BLaER1 treated with 17β-estradiol and CSF1 and Interleukin-3, amounts not matched to agents 10 nM and 100 nM (cell line): ENCODE results near the gene LGR4.

Experiments
- H3K27ac ChIP-seq, 11 experiments: shearing (Covaris generic); formaldehyde crosslinking; 2 replicates each; pipeline ENCODE4 v1.8.1; 2022
- H3K27me3 ChIP-seq, 11 experiments: shearing (Covaris generic); formaldehyde crosslinking; 2 replicates each; pipeline ENCODE4 v1.8.1; 2022
- H3K36me3 ChIP-seq, 11 experiments: shearing (Covaris generic); formaldehyde crosslinking; 2 replicates each; pipeline ENCODE4 v1.8.1; 2022
- H3K4me1 ChIP-seq, 10 experiments: shearing (Covaris generic); formaldehyde crosslinking; 2 replicates each; pipeline ENCODE4 v1.8.1; 2022
- H3K4me2 ChIP-seq, 11 experiments: shearing (Covaris generic); formaldehyde crosslinking; 2 replicates each; pipeline ENCODE4 v1.8.1; 2022
- H3K4me3 ChIP-seq, 10 experiments: shearing (Covaris generic); formaldehyde crosslinking; 2 replicates each; pipeline ENCODE4 v1.8.1; 2022
- H3K9ac ChIP-seq, 11 experiments: shearing (Covaris generic); formaldehyde crosslinking; 2 replicates each; pipeline ENCODE4 v1.8.1; 2022
- H3K9me3 ChIP-seq, 11 experiments: shearing (Covaris generic); formaldehyde crosslinking; replicated peaks in 1 of 11; 2 replicates each; pipeline ENCODE4 v1.8.1; 2022
- H4K20me1 ChIP-seq, 11 experiments: shearing (Covaris generic); formaldehyde crosslinking; 2 replicates each; pipeline ENCODE4 v1.8.1; 2022
- Cebpa-rat ChIP-seq, 11 experiments: shearing (Covaris generic); IDR thresholded peaks; 2 replicates each; pipeline ENCODE4 v1.8.1; 2022

LGR4 gene

GRCh38 chr11:27443746-27444507, 28.7 kb downstream of the LGR4 start:
- Histone ChIP-seq H3K27ac (no peak overlapping the region), H3K4me3 (no peak overlapping the region), H3K36me3 (no peaks in the 10 kb centered on the region), H3K9me3 (no peaks in the 10 kb centered on the region; a peak in 1 of 22 replicates), H3K27me3 (no peaks in the 10 kb centered on the region), H3K4me2 (no peak overlapping the region), H4K20me1 (no peaks in the 10 kb centered on the region), H3K9ac (no peak overlapping the region), H3K4me1 (no peaks in the 10 kb centered on the region)
- TF ChIP-seq Cebpa-rat (IDR thresholded peaks at IDR 0.05): no peak

GRCh38 chr11:27443227-27443626, 29.4 kb downstream of the LGR4 start:
- H4K20me1 ChIP-seq: no peaks in the 10 kb centered on the region

GRCh38 chr11:27440090-27440489, 32.5 kb downstream of the LGR4 start:
- H3K4me2 ChIP-seq: no peak overlapping the region
- no peaks in the 10 kb centered on the region for H3K27me3 ChIP-seq
- H3K36me3 ChIP-seq: no peaks in the 10 kb centered on the region
- no peaks in the 10 kb centered on the region for H3K4me1 ChIP-seq
- H4K20me1 ChIP-seq: no peaks in the 10 kb centered on the region
- H3K27ac ChIP-seq: no peak overlapping the region
- H3K9ac ChIP-seq: no peak overlapping the region
- no peak overlapping the region for H3K4me3 ChIP-seq
- H3K9me3 ChIP-seq: no peaks in the 10 kb centered on the region
- no peak for TF ChIP-seq Cebpa-rat (IDR thresholded peaks at IDR 0.05)

More at GRCh38 chr11:27443227-27443626, 29.4 kb downstream of the LGR4 start:
- Histone ChIP-seq H3K9me3 (no peaks in the 10 kb centered on the region; a peak in 1 of 22 replicates), H3K4me2 (no peak overlapping the region), H3K4me3 (no peak overlapping the region), H3K9ac (no peak overlapping the region), H3K36me3 (no peaks in the 10 kb centered on the region), H3K27ac (no peak overlapping the region), H3K4me1 (no peaks in the 10 kb centered on the region), H3K27me3 (no peaks in the 10 kb centered on the region)
- no peak for TF ChIP-seq Cebpa-rat (IDR thresholded peaks at IDR 0.05)

GRCh38 chr11:27438595-27438981, 34.0 kb downstream of the LGR4 start:
- Histone ChIP-seq H3K4me1 (no peaks in the 10 kb centered on the region), H3K27ac (no peak overlapping the region), H3K27me3 (no peaks in the 10 kb centered on the region), H3K36me3 (no peaks in the 10 kb centered on the region), H3K9me3 (no peaks in the 10 kb centered on the region), H3K4me2 (no peak overlapping the region), H3K4me3 (no peak overlapping the region), H4K20me1 (no peaks in the 10 kb centered on the region), H3K9ac (no peak overlapping the region)
- TF ChIP-seq Cebpa-rat (IDR thresholded peaks at IDR 0.05): no peak

- Histone ChIP-seq H3K27ac (no peak overlapping the region), H3K9me3 (no peaks in the 10 kb centered on the region), H3K36me3 (no peaks in the 10 kb centered on the region), H3K27me3 (no peaks in the 10 kb centered on the region), H3K9ac (no peak overlapping the region), H4K20me1 (no peaks in the 10 kb centered on the region), H3K4me3 (no peak overlapping the region), H3K4me2 (no peak overlapping the region), H3K4me1 (no peaks in the 10 kb centered on the region)
- no peak for TF ChIP-seq Cebpa-rat (IDR thresholded peaks at IDR 0.05)
Measured at GRCh38 chr11:27437829-27438594, 34.6 kb downstream of the LGR4 start.

GRCh38 chr11:27436916-27437315, 35.7 kb downstream of the LGR4 start:
- no peaks in the 10 kb centered on the region for H3K27me3 ChIP-seq
- no peaks in the 10 kb centered on the region for H3K36me3 ChIP-seq
- no peak overlapping the region for H3K4me2 ChIP-seq
- no peak overlapping the region for H3K4me3 ChIP-seq
- no peak for TF ChIP-seq Cebpa-rat (IDR thresholded peaks at IDR 0.05)
- no peaks in the 10 kb centered on the region for H4K20me1 ChIP-seq
- H3K4me1 ChIP-seq: no peaks in the 10 kb centered on the region
- no peaks in the 10 kb centered on the region for H3K9me3 ChIP-seq
- no peak overlapping the region for H3K27ac ChIP-seq
- H3K9ac ChIP-seq: no peak overlapping the region

GRCh38 chr11:27433742-27434141, 38.8 kb downstream of the LGR4 start:
- no peaks in the 10 kb centered on the region for H4K20me1 ChIP-seq
- no peak overlapping the region for H3K9ac ChIP-seq
- H3K4me3 ChIP-seq: no peak overlapping the region
- peaks cover 0 to 14% (median 10%) of the 10 kb centered on the region in 10 experiments; a peak in 11 of 20 replicates for H3K4me1 ChIP-seq
- H3K27me3 ChIP-seq: no peaks in the 10 kb centered on the region
- no peak overlapping the region for H3K27ac ChIP-seq
- no peaks in the 10 kb centered on the region for H3K9me3 ChIP-seq
- H3K4me2 ChIP-seq: no peak overlapping the region
- TF ChIP-seq Cebpa-rat (IDR thresholded peaks at IDR 0.05): no peak
- no peaks in the 10 kb centered on the region; a peak in 2 of 22 replicates for H3K36me3 ChIP-seq

- Histone ChIP-seq H3K36me3 (no peaks in the 10 kb centered on the region; a peak in 2 of 22 replicates), H4K20me1 (no peaks in the 10 kb centered on the region), H3K4me2 (no peak overlapping the region), H3K9me3 (0 out of 22 replicates have a peak, but pooled peaks cover 0 to 5% (median 0%) of the 10 kb centered on the region in 11 experiments), H3K27me3 (no peaks in the 10 kb centered on the region), H3K4me3 (no peak overlapping the region), H3K27ac (no peak overlapping the region), H3K4me1 (peaks cover 0 to 29% (median 18%) of the 10 kb centered on the region in 10 experiments; a peak in 15 of 20 replicates), H3K9ac (no peak overlapping the region)
- no peak for TF ChIP-seq Cebpa-rat (IDR thresholded peaks at IDR 0.05)
Measured at GRCh38 chr11:27431808-27432207, 40.8 kb downstream of the LGR4 start.

GRCh38 chr11:27429761-27430393, 42.7 kb downstream of the LGR4 start:
- Histone ChIP-seq H3K4me1 (peaks cover 9 to 48% (median 33%) of the 10 kb centered on the region in 10 experiments; a peak in 19 of 20 replicates), H4K20me1 (no peaks in the 10 kb centered on the region), H3K4me2 (peak overlapping the region in 6 of 11 experiments; percentile 1 to 56 (median 35); a peak in 6 of 22 replicates), H3K27me3 (no peaks in the 10 kb centered on the region), H3K9me3 (0 out of 22 replicates have a peak, but pooled peaks cover 0 to 5% (median 0%) of the 10 kb centered on the region in 11 experiments), H3K36me3 (no peaks in the 10 kb centered on the region; a peak in 2 of 22 replicates), H3K9ac (no peak overlapping the region), H3K27ac (peak overlapping the region in 1 of 11 experiments; percentile 21; a peak in 1 of 22 replicates), H3K4me3 (no peak overlapping the region)
- no peak for TF ChIP-seq Cebpa-rat (IDR thresholded peaks at IDR 0.05)
